ENCODE data around the gene GPR27. TPM values are rescaled to one million over a fixed set of nuclear protein-coding genes. Genes with fewer than 3 reads are reported as not detected.

Gene GPR27, protein sequence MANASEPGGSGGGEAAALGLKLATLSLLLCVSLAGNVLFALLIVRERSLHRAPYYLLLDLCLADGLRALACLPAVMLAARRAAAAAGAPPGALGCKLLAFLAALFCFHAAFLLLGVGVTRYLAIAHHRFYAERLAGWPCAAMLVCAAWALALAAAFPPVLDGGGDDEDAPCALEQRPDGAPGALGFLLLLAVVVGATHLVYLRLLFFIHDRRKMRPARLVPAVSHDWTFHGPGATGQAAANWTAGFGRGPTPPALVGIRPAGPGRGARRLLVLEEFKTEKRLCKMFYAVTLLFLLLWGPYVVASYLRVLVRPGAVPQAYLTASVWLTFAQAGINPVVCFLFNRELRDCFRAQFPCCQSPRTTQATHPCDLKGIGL
- polyA plus RNA-seq, result 1 to 10 TPM; 1.4 to 3.2 TPM

DNA sequence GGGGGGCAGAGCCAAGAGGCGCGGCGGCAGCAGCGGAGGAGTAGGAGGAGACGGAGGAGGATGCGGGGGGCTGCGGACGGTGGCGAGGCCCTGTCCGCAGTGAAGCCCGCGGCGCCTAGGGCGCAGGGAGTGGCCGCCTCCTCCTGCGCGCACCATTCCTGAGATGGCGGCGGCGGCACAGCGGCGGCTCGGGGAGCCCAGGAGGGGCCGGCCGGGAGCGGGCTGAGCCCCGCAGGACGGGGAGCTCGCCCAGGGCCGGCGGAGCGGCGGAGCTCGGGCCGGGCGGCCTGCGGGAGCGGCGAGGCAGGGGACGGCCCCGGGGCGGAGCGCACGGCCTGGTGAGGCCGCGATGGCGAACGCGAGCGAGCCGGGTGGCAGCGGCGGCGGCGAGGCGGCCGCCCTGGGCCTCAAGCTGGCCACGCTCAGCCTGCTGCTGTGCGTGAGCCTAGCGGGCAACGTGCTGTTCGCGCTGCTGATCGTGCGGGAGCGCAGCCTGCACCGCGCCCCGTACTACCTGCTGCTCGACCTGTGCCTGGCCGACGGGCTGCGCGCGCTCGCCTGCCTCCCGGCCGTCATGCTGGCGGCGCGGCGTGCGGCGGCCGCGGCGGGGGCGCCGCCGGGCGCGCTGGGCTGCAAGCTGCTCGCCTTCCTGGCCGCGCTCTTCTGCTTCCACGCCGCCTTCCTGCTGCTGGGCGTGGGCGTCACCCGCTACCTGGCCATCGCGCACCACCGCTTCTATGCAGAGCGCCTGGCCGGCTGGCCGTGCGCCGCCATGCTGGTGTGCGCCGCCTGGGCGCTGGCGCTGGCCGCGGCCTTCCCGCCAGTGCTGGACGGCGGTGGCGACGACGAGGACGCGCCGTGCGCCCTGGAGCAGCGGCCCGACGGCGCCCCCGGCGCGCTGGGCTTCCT is at the start of gene GPR27:
Gene GPR27, plus strand, starts transcription at position 155 of the 909 bp plus-strand sequence. Its CDS starts 195 bp downstream, at position 350.
- H3K4me1 ChIP-seq (ENCODE audit: control insufficient read depth in 2 of 2, insufficient read depth in 2 of 2, low read length in 1 of 2), result peaks cover 4% of the 10 kb centered on the region in 2 donors
- H3K27me3 ChIP-seq (ENCODE audit: control insufficient read depth in 1 of 2, insufficient read depth in 2 of 2, low read length in 2 of 2), result no peaks in the 10 kb centered on the region
- H3K9me3 ChIP-seq (ENCODE audit: control insufficient read depth in 2 of 2, insufficient read depth in 1 of 2, low read depth in 1 of 2, low read length in 1 of 2), result no peaks in the 10 kb centered on the region
- H3K27ac ChIP-seq (ENCODE audit: low read depth in 2 of 2, low read length in 1 of 2), result no peak within 1 kb of the TSS
- no peaks in the 10 kb centered on the region for H3K36me3 ChIP-seq (ENCODE audit: control insufficient read depth in 2 of 2, insufficient read depth in 2 of 2, low read length in 1 of 2)
- 1% methylated on average over 45 to 131 of the region's 131 CpGs for WGBS, 2 donors
- H3K4me3 ChIP-seq (ENCODE audit: low read depth in 1 of 2, low read length in 2 of 2), result peak within 1 kb of the TSS; percentile 70 to 80

DNA sequence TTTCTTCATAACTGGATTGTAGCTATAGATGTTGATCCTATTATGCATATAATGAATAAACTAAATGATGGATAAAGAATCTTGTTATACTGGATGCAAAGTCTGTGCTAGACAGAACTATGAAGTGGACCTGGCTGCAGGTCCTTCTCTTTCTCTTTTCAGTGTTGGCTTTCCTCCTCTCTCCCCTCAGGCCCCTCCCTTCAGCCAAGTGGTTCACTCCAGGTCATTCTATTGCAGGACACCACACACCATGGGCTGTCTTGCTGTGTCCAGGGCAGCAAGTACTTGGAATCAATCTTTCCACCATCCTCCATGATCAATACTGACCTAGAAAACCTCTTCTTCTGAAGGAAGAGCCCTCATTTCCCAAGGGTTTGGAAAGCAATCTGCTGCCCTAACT is 48.7 kb upstream of the GPR27 start:
- Histone ChIP-seq H3K4me1 (ENCODE audit: control insufficient read depth in 2 of 2, insufficient read depth in 2 of 2, low read length in 1 of 2) (no peaks in the 10 kb centered on the region), H3K27me3 (ENCODE audit: control insufficient read depth in 1 of 2, insufficient read depth in 2 of 2, low read length in 2 of 2) (no peaks in the 10 kb centered on the region), H3K9me3 (ENCODE audit: control insufficient read depth in 2 of 2, insufficient read depth in 1 of 2, low read depth in 1 of 2, low read length in 1 of 2) (no peaks in the 10 kb centered on the region), H3K36me3 (ENCODE audit: control insufficient read depth in 2 of 2, insufficient read depth in 2 of 2, low read length in 1 of 2) (peaks cover 0 to 2% of the 10 kb centered on the region in 2 donors), H3K4me3 (ENCODE audit: low read depth in 1 of 2, low read length in 2 of 2) (no peak overlapping the region), H3K27ac (ENCODE audit: low read depth in 2 of 2, low read length in 1 of 2) (no peak overlapping the region)

DNA sequence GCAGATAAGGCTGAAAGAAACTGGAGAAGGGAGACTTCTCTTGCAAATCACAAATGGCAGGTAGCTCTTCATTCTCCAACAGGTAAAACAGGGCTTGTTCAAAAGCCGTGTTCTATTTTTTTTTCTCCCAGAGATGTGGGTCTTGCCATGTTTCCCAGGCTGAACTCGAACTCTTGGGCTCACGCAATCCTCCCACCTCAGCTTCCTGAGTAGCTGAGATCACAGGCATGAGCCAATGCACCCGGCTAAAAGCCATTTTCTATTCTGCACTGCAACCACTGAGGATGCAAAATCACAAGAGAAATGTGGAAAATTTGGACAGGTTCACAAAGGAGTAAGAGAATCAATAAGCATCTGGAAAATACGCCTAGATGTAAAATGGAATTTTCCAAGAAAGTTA is 48.0 kb upstream of the GPR27 start:
- Histone ChIP-seq H3K36me3 (ENCODE audit: control insufficient read depth in 2 of 2, insufficient read depth in 2 of 2, low read length in 1 of 2) (peaks cover 0 to 3% of the 10 kb centered on the region in 2 donors), H3K27ac (ENCODE audit: low read depth in 2 of 2, low read length in 1 of 2) (no peak overlapping the region), H3K27me3 (ENCODE audit: control insufficient read depth in 1 of 2, insufficient read depth in 2 of 2, low read length in 2 of 2) (no peaks in the 10 kb centered on the region), H3K4me1 (ENCODE audit: control insufficient read depth in 2 of 2, insufficient read depth in 2 of 2, low read length in 1 of 2) (no peaks in the 10 kb centered on the region), H3K9me3 (ENCODE audit: control insufficient read depth in 2 of 2, insufficient read depth in 1 of 2, low read depth in 1 of 2, low read length in 1 of 2) (no peaks in the 10 kb centered on the region), H3K4me3 (ENCODE audit: low read depth in 1 of 2, low read length in 2 of 2) (no peak overlapping the region)
- WGBS, 2 donors, result 93 to 94% methylated on average over 5 of the region's 5 CpGs

DNA sequence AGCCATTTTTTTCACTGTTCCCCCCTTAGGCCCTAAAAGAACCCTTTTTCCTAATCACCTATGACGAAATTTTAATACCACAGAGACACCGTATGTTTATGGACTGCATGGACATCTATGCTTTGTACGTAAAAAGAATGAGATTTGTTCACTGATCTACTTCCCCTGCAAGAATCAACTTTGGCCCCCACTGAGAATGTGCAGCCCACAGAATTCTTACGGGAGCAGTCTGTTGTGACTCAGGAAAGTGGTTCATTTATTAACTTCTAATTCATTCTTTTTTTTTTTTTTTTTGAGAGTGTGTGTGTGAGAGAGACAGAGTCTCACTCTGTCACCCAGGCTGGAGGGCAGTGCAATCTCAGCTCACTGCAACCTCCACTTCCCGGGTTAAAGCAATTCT is 46.1 kb upstream of the GPR27 start:
- 83 to 88% methylated on average over 5 of the region's 5 CpGs for WGBS, 2 donors
- H3K4me1 ChIP-seq (ENCODE audit: control insufficient read depth in 2 of 2, insufficient read depth in 2 of 2, low read length in 1 of 2), result no peaks in the 10 kb centered on the region
- no peaks in the 10 kb centered on the region for H3K27me3 ChIP-seq (ENCODE audit: control insufficient read depth in 1 of 2, insufficient read depth in 2 of 2, low read length in 2 of 2)
- no peaks in the 10 kb centered on the region for H3K9me3 ChIP-seq (ENCODE audit: control insufficient read depth in 2 of 2, insufficient read depth in 1 of 2, low read depth in 1 of 2, low read length in 1 of 2)
- H3K27ac ChIP-seq (ENCODE audit: low read depth in 2 of 2, low read length in 1 of 2), result no peak overlapping the region
- peaks cover 0 to 3% of the 10 kb centered on the region in 2 donors for H3K36me3 ChIP-seq (ENCODE audit: control insufficient read depth in 2 of 2, insufficient read depth in 2 of 2, low read length in 1 of 2)
- no peak overlapping the region for H3K4me3 ChIP-seq (ENCODE audit: low read depth in 1 of 2, low read length in 2 of 2)

DNA sequence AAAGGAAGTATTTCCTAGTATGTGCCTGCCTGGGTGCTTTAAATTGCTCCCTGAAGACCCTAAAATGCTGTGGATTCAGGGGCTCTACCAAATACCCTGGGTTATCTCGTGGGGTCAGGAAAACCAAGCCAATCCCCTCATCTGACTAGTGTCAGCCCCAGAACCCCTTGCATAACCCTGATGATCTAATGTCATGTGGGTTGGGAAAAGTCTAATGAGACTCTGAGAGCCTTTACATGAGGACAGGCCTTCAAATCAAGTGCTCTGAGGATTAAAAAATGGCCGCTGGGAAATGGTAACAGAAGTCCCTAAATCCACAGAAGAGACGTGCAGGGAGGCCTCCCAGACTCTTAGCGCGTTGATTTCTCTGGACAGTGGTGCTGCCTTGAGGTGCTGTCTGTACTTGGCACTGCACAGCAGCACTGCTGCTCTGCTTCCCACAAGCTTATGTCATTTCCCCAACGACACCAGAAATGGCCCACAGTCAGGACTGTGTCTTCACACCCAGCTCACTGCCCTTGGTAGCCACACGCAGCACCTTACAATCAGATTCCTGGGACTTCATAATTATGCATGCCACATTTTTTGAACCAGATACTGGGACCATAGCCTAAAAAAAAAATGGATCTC is 45.1 kb upstream of the GPR27 start:
- 72 to 79% methylated on average over 7 of the region's 7 CpGs for WGBS, 2 donors
- H3K9me3 ChIP-seq (ENCODE audit: control insufficient read depth in 2 of 2, insufficient read depth in 1 of 2, low read depth in 1 of 2, low read length in 1 of 2), result no peaks in the 10 kb centered on the region
- H3K4me1 ChIP-seq (ENCODE audit: control insufficient read depth in 2 of 2, insufficient read depth in 2 of 2, low read length in 1 of 2), result no peaks in the 10 kb centered on the region
- no peaks in the 10 kb centered on the region for H3K27me3 ChIP-seq (ENCODE audit: control insufficient read depth in 1 of 2, insufficient read depth in 2 of 2, low read length in 2 of 2)
- no peak overlapping the region for H3K4me3 ChIP-seq (ENCODE audit: low read depth in 1 of 2, low read length in 2 of 2)
- peaks cover 0 to 3% of the 10 kb centered on the region in 2 donors for H3K36me3 ChIP-seq (ENCODE audit: control insufficient read depth in 2 of 2, insufficient read depth in 2 of 2, low read length in 1 of 2)
- H3K27ac ChIP-seq (ENCODE audit: low read depth in 2 of 2, low read length in 1 of 2), result no peak overlapping the region

DNA sequence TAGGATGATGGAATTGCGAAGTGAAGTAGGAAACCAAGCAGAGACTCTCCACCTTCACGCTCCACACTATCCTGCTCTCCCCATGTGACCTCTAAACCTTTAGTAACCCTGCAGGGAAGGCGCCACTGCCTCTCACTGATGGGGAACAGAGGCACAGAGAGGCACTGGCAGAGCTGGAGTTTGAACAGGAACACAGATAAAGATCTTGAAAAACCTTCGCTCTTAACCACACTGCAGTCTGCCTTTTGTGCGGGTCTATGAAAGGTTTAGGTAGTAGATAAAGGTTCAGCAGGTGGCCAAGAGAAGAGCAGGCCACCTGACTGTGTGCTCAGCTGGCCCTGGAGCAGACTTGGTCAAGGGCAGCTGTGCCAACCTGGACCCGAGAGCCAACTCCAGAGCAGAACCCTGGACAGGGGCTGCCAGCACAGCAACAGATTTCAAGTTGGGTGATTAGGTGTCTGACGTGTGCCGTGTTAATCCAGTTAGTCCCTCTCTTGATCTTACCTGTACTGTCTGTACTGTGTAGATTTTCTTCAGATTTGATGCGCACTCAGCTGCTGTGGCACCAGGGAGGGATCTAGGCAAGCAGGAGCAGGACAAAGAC is 43.6 kb upstream of the GPR27 start:
- no peaks in the 10 kb centered on the region for H3K9me3 ChIP-seq (ENCODE audit: control insufficient read depth in 2 of 2, insufficient read depth in 1 of 2, low read depth in 1 of 2, low read length in 1 of 2)
- no peaks in the 10 kb centered on the region for H3K27me3 ChIP-seq (ENCODE audit: control insufficient read depth in 1 of 2, insufficient read depth in 2 of 2, low read length in 2 of 2)
- H3K4me3 ChIP-seq (ENCODE audit: low read depth in 1 of 2, low read length in 2 of 2), result no peak overlapping the region
- no peaks in the 10 kb centered on the region for H3K4me1 ChIP-seq (ENCODE audit: control insufficient read depth in 2 of 2, insufficient read depth in 2 of 2, low read length in 1 of 2)
- peaks cover 0 to 3% of the 10 kb centered on the region in 2 donors for H3K36me3 ChIP-seq (ENCODE audit: control insufficient read depth in 2 of 2, insufficient read depth in 2 of 2, low read length in 1 of 2)
- 83 to 88% methylated on average over 9 of the region's 9 CpGs for WGBS, 2 donors
- H3K27ac ChIP-seq (ENCODE audit: low read depth in 2 of 2, low read length in 1 of 2), result no peak overlapping the region

DNA sequence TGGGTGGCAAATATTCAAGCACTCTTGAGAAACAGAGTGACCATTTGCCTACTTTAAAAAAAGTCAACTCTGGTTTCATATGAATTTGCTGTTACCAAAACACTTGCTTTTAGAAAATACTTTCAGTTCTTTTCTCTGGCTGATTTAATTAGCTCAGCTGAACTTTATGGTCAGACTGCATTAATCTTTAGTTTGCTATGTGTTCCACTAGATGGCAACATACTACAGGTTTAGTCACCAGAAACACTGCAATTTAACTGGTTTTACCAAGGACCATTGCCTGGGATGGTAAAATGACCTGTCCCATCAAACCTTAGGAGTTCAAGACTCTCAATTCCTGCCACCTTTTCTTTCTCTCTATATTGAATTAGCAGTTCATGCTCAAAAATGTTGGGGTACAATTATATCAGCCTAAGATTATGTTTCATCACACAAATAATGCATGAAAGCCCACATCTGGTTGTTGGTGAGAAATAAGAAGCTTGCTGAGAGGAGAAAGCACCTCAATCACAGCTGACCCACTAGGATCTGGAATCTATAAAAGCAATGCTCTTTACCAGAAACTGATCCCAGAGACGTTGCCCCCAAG is 42.7 kb upstream of the GPR27 start:
- WGBS, 2 donors, result 17 to 33% methylated on average over 1 of the region's 1 CpG
- H3K27ac ChIP-seq (ENCODE audit: low read depth in 2 of 2, low read length in 1 of 2), result no peak overlapping the region

DNA sequence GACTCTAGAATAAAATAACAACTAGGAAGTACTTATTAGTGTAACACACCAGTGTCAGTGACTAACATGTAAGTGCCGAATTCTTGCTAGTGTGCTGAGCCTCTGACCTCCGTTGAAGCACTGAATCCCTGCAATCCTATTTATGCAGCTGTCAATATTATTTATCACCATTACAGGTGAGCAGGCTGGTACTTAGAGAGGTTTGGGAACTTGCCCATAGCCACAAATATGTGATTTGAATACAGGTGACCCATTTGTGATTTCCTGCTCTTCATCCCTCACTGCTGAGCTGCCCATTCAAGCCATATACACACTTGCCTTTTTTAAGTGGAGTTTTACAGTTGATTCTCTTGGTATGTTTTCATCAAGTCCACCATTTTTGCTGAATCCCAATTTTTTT is 40.6 kb upstream of the GPR27 start:
- Histone ChIP-seq H3K27ac (ENCODE audit: low read depth in 2 of 2, low read length in 1 of 2) (no peak overlapping the region), H3K4me3 (ENCODE audit: low read depth in 1 of 2, low read length in 2 of 2) (no peak overlapping the region), H3K36me3 (ENCODE audit: control insufficient read depth in 2 of 2, insufficient read depth in 2 of 2, low read length in 1 of 2) (peaks cover 0 to 3% of the 10 kb centered on the region in 2 donors), H3K27me3 (ENCODE audit: control insufficient read depth in 1 of 2, insufficient read depth in 2 of 2, low read length in 2 of 2) (no peaks in the 10 kb centered on the region), H3K9me3 (ENCODE audit: control insufficient read depth in 2 of 2, insufficient read depth in 1 of 2, low read depth in 1 of 2, low read length in 1 of 2) (no peaks in the 10 kb centered on the region), H3K4me1 (ENCODE audit: control insufficient read depth in 2 of 2, insufficient read depth in 2 of 2, low read length in 1 of 2) (no peaks in the 10 kb centered on the region)
- 53 to 57% methylated on average over 2 of the region's 2 CpGs for WGBS, 2 donors

More for the DNA sequence above, 42.7 kb upstream of the GPR27 start:
- no peak overlapping the region for H3K4me3 ChIP-seq (ENCODE audit: low read depth in 1 of 2, low read length in 2 of 2)
- peaks cover 0 to 3% of the 10 kb centered on the region in 2 donors for H3K36me3 ChIP-seq (ENCODE audit: control insufficient read depth in 2 of 2, insufficient read depth in 2 of 2, low read length in 1 of 2)
- H3K9me3 ChIP-seq (ENCODE audit: control insufficient read depth in 2 of 2, insufficient read depth in 1 of 2, low read depth in 1 of 2, low read length in 1 of 2), result no peaks in the 10 kb centered on the region
- no peaks in the 10 kb centered on the region for H3K4me1 ChIP-seq (ENCODE audit: control insufficient read depth in 2 of 2, insufficient read depth in 2 of 2, low read length in 1 of 2)
- H3K27me3 ChIP-seq (ENCODE audit: control insufficient read depth in 1 of 2, insufficient read depth in 2 of 2, low read length in 2 of 2), result no peaks in the 10 kb centered on the region

DNA sequence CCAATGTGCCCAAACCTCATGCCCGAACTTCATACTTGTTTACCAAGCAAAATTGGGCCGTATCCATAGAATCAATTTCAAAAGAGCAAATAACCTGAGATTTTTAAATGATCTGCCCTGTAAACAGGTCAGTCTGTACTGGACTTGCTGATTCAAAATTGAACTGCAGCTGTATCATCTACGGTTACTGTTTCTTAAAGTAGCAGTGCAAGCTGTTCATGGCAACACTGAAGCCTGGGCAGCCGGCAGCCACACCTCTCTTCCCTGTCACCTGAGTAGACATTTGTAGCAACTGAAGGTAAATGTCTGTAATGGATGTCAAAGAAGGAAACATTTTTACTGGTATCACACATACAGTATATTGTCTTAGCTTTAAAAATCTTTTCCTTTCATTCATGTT is 39.1 kb upstream of the GPR27 start:
- H3K4me3 ChIP-seq (ENCODE audit: low read depth in 1 of 2, low read length in 2 of 2), result no peak overlapping the region
- WGBS, 2 donors, result 88 to 90% methylated on average over 4 of the region's 4 CpGs
- no peak overlapping the region for H3K27ac ChIP-seq (ENCODE audit: low read depth in 2 of 2, low read length in 1 of 2)
- no peaks in the 10 kb centered on the region for H3K9me3 ChIP-seq (ENCODE audit: control insufficient read depth in 2 of 2, insufficient read depth in 1 of 2, low read depth in 1 of 2, low read length in 1 of 2)
- no peaks in the 10 kb centered on the region for H3K4me1 ChIP-seq (ENCODE audit: control insufficient read depth in 2 of 2, insufficient read depth in 2 of 2, low read length in 1 of 2)
- peaks cover 0 to 3% of the 10 kb centered on the region in 2 donors for H3K36me3 ChIP-seq (ENCODE audit: control insufficient read depth in 2 of 2, insufficient read depth in 2 of 2, low read length in 1 of 2)
- H3K27me3 ChIP-seq (ENCODE audit: control insufficient read depth in 1 of 2, insufficient read depth in 2 of 2, low read length in 2 of 2), result no peaks in the 10 kb centered on the region

Measured in esophagus (tissue), 2 donors.